ENCODE measurements around the gene CTSG.
"Not testable (repeated sequence)": the region's sequence is repeated elsewhere in the genome, so short reads cannot be mapped to it uniquely, and the experiment has no call there.

The CTSG gene

GRCh38 chr14:24576182-24576581 lies at the start of gene CTSG:
CTSG (minus strand) TSS chr14:24576250; CDS start chr14:24576223, 27 bp downstream.
- no peak for DNase-seq

- no peak for DNase-seq
Measured at GRCh38 chr14:24613747-24614146, 37.7 kb upstream of the CTSG start.

- DNase-seq, result no peak
Measured at GRCh38 chr14:24613241-24613640, 37.2 kb upstream of the CTSG start.

- DNase-seq, result no peak
Measured at GRCh38 chr14:24612196-24612595, 36.1 kb upstream of the CTSG start.

GRCh38 chr14:24609655-24610344 lies 33.8 kb upstream of the CTSG start, which contains the start of gene GZMH:
GZMH (minus strand) TSS chr14:24609685; CDS start chr14:24609613, 72 bp downstream.
- DNase-seq, result no peak

GRCh38 chr14:24607635-24608514 lies 31.8 kb upstream of the CTSG start:
- DNase-seq, result no peak

- no peak for DNase-seq
Measured at GRCh38 chr14:24607081-24607480, 31.0 kb upstream of the CTSG start.

GRCh38 chr14:24606297-24606696 lies 30.2 kb upstream of the CTSG start:
- no peak for DNase-seq

- DNase-seq, result peak; percentile 77
Measured at GRCh38 chr14:24605435-24606190, 29.6 kb upstream of the CTSG start.

- DNase-seq, result no peak
Measured at GRCh38 chr14:24597403-24597802, 21.4 kb upstream of the CTSG start.

- DNase-seq, result no peak
Measured at GRCh38 chr14:24595073-24595808, 19.2 kb upstream of the CTSG start.

- not testable (repeated sequence) for DNase-seq
Measured at GRCh38 chr14:24591004-24591403, 15.0 kb upstream of the CTSG start.

GRCh38 chr14:24584402-24584801 lies 8.4 kb upstream of the CTSG start:
- not testable (repeated sequence) for DNase-seq

- no peak for DNase-seq
Measured at GRCh38 chr14:24578558-24578957, 2.5 kb upstream of the CTSG start.

GRCh38 chr14:24576771-24577170 lies 721 bp upstream of the CTSG start:
- no peak for DNase-seq

- DNase-seq, result no peak
Measured at GRCh38 chr14:24574206-24574774, 1.8 kb downstream of the CTSG start.

- DNase-seq, result no peak
Measured at GRCh38 chr14:24566318-24566717, 9.7 kb downstream of the CTSG start.

GRCh38 chr14:24565766-24566165 lies 10.3 kb downstream of the CTSG start:
- DNase-seq, result no peak

- no peak for DNase-seq
Measured at GRCh38 chr14:24563505-24563904, 12.5 kb downstream of the CTSG start.

- no peak for DNase-seq
Measured at GRCh38 chr14:24556756-24557155, 19.3 kb downstream of the CTSG start.

- DNase-seq, result not testable (repeated sequence)
Measured at GRCh38 chr14:24549064-24549463, 27.0 kb downstream of the CTSG start.

GRCh38 chr14:24542346-24542936 lies 33.6 kb downstream of the CTSG start:
- no peak for DNase-seq
